ENCODE measurements around the gene TMEM63B.
"Not testable (repeated sequence)": the region's sequence is repeated elsewhere in the genome, so short reads cannot be mapped to it uniquely, and the experiment has no call there.

Gene TMEM63B

GRCh38 chr6:44127186-44128019, at the start of gene TMEM63B, which contains the start of gene MRPL14:
Gene TMEM63B (plus strand): TSS chr6:44127554. CDS start chr6:44134585, 7,031 bp downstream.
Gene MRPL14 (minus strand): TSS chr6:44127452. CDS start chr6:44116611, 10,841 bp downstream.
- DNase-seq = peak; percentile 91 to 93

GRCh38 chr6:44078219-44078826, 49.0 kb upstream of the TMEM63B start:
- no peak for DNase-seq

- peak; percentile 68 to 79 for DNase-seq
These were observed 48.3 kb upstream of the TMEM63B start for GRCh38 chr6:44078827-44079671.

- DNase-seq = no peak
These were observed 47.7 kb upstream of the TMEM63B start for GRCh38 chr6:44079672-44080071.

GRCh38 chr6:44080561-44081521, 46.5 kb upstream of the TMEM63B start:
- DNase-seq = no peak

- no peak for DNase-seq
These were observed 45.6 kb upstream of the TMEM63B start for GRCh38 chr6:44081753-44082152.

- no peak for DNase-seq
These were observed 44.5 kb upstream of the TMEM63B start for GRCh38 chr6:44082872-44083321.

GRCh38 chr6:44084231-44085014, 42.9 kb upstream of the TMEM63B start:
- DNase-seq = no peak

- DNase-seq = no peak
These were observed 42.1 kb upstream of the TMEM63B start for GRCh38 chr6:44085219-44085618.

- no peak for DNase-seq
These were observed 40.3 kb upstream of the TMEM63B start for GRCh38 chr6:44086931-44087574.

- DNase-seq = no peak
These were observed 39.7 kb upstream of the TMEM63B start for GRCh38 chr6:44087623-44088022.

- no peak for DNase-seq
These were observed 38.3 kb upstream of the TMEM63B start for GRCh38 chr6:44088827-44089590.

- DNase-seq = no peak
These were observed 36.9 kb upstream of the TMEM63B start for GRCh38 chr6:44090465-44090864.

- not testable (repeated sequence) for DNase-seq
These were observed 36.0 kb upstream of the TMEM63B start for GRCh38 chr6:44091356-44091755.

- DNase-seq = no peak
These were observed 35.1 kb upstream of the TMEM63B start for GRCh38 chr6:44091981-44092884.

- no peak for DNase-seq
These were observed 34.3 kb upstream of the TMEM63B start for GRCh38 chr6:44093066-44093465.

- DNase-seq = no peak
These were observed 33.5 kb upstream of the TMEM63B start for GRCh38 chr6:44093750-44094402.
